Mucosa of descending colon (tissue), 3 donors: ENCODE results near the gene POLR3C. TPM values are rescaled to one million over a fixed set of nuclear protein-coding genes. Genes with fewer than 3 reads are reported as not detected.

Experiments
- ATAC-seq: fragments of 200-7000 bp; cut with Tn5 transposase; one replicate; pipeline ENCODE4 v1.9.1; 2020; ENCODE audit warnings: mild to moderate bottlenecking, moderate library complexity
- DNase-seq, 3 donors: peaks; one replicate each; pipeline ENCODE4 v3.0.0-alpha.2; 2020
- H3K36me3 ChIP-seq: fragments of 200-600 bp; one replicate; pipeline ENCODE4 v1.8.0; 2021; ENCODE audit warnings: low read depth, mild to moderate bottlenecking
- H3K4me1 ChIP-seq: fragments of 200-600 bp; one replicate; pipeline ENCODE4 v1.8.0; 2021; ENCODE audit warnings: low read depth, mild to moderate bottlenecking
- H3K4me3 ChIP-seq: fragments of 200-600 bp; one replicate; pipeline ENCODE4 v1.8.0; 2021; ENCODE audit warnings: mild to moderate bottlenecking
- H3K9me3 ChIP-seq: fragments of 200-600 bp; one replicate; pipeline ENCODE4 v1.8.0; 2021; ENCODE audit warnings: mild to moderate bottlenecking
- CTCF ChIP-seq: fragments of 200-600 bp; IDR thresholded peaks from one replicate; pipeline ENCODE4 v1.8.0; 2022; ENCODE audit warnings: antibody characterized with exemption, mild to moderate bottlenecking
- intact Hi-C, 2 donors: fragments of 100-400 bp; cut with DNase I in 1 of 2; cut with micrococcal nuclease in 1 of 2; formaldehyde crosslinking; loops; one replicate each; pipeline versions ENCODE4 v1.11.0 to v1.11.1; 2022; cut with DNase I, micrococcal nuclease
- total RNA-seq, 3 donors: library from RNA; stranded (reverse); fragmentation: NEBNext Ultra II Directional in 2 of 3; extraction: Animal tissue kit (Norgen Biotek cat#: 25700) in 2 of 3; gene quantifications; one replicate each; pipeline versions ENCODE4 v1.2.1 to v1.2.4, GENCODE V29; 2021 to 2023
- donor health status: DM: no; HTN: no; CAD: no; lungs with moderate emphysema.
- donor health status: DM: no; HTN: no; CAD: no.
- donor health status: DM: no; HTN: yes; CAD: no.

The POLR3C gene
- total RNA-seq, 3 donors from 2014 or later, result 17.5 to 24.0 (median 23.0) TPM

GRCh38 chr1:145858238-145858900 is 34.4 kb downstream of the POLR3C start:
- no peak for TF ChIP-seq CTCF
- intact Hi-C loops, result no loop called here
- H3K36me3 ChIP-seq, result no peaks in the 10 kb centered on the region
- ATAC-seq (peak; percentile 55), DNase-seq (peak; percentile 77 to 84 (median 77))
- H3K4me3 ChIP-seq, result peak overlapping the region; percentile 63
- H3K9me3 ChIP-seq, result no peaks in the 10 kb centered on the region
- peaks cover 4% of the 10 kb centered on the region for H3K4me1 ChIP-seq

DNA sequence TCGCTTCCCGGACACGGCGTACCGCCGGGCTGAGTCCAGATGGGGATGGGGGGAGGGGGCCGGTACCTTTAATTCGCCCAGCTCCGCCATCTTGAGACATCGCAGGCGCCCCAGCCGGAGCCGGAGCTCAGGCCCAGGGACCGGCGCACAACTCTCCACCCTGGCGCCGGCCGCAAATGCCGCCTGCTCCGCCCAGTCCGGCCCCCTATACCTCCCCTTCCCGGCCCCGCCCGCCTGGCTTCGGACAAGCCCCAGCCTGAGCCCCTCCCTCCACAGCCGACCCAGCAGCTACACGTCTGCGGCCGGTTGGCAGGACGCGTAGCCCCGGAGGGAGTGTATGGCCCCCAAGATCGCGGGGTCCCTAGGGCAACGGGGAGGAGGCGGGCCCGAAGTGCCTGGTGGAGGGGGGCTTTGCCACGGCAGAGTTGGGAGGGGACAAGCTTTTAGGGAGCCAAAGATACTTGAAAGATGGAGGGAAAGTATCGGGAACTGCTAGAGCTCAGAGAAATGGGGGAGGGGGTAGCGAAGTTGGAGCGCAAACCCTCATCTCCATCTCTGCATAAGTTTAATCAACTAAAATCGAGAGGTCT is 35.0 kb downstream of the POLR3C start, which contains the start of gene PIAS3:
TSS of gene PIAS3 (minus strand) at position 181 of the 590 bp plus-strand sequence. CDS start at position 90, 91 bp downstream.
- intact Hi-C loops, result no loop called here
- DNase-seq, result peak; percentile 95 to 97 (median 97)
- Histone ChIP-seq H3K36me3 (no peaks in the 10 kb centered on the region), H3K4me3 (peak within 1 kb of the TSS; percentile 63), H3K9me3 (no peaks in the 10 kb centered on the region), H3K4me1 (peaks cover 4% of the 10 kb centered on the region)
- peak; percentile 96 for ATAC-seq
- TF ChIP-seq CTCF, result no peak

- DNase-seq (peak; percentile 90 to 94 (median 93)), ATAC-seq (peak; percentile 84)
- TF ChIP-seq CTCF, result no peak
- Histone ChIP-seq H3K36me3 (no peaks in the 10 kb centered on the region), H3K9me3 (no peaks in the 10 kb centered on the region), H3K4me3 (peak overlapping the region; percentile 63), H3K4me1 (peaks cover 4% of the 10 kb centered on the region)
- intact Hi-C loops, result no loop called here
These were observed 35.6 kb downstream of the POLR3C start for GRCh38 chr1:145859491-145860023.

DNA sequence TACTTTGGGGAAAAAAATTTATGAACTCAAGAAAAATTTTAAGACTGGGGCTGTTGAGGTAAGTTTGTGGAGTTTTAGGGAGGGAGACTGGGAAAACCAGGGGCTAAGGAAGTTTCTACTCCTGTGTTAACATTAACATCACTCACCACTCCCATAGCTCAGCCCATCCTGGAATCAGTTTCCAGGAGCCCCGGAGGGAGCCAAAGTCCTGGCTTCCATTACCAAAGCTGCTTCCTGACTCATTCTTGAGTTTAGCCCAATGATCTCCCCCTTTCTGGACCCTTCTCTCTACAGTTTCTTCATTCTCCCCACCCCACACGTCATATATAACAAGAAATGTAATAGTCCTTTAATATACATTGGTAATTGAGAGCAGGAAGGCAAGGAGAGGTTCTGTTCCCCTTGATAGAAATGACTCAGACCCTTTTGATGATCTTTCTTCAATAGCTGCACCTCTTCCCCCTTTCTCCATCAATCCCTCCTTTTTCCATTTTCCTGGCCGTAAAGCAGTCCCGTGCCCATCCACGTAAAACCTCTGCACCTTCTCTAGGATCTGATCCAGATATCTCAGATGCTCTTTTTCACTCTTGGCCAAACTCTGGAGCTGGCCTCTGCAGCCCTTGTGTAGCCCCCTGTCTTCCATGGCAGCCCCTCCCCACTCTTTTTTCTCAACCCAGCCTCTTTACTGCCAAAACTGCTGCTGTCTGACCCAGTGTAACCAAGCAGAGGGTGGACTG is 39.5 kb downstream of the POLR3C start:
- Histone ChIP-seq H3K9me3 (no peaks in the 10 kb centered on the region), H3K36me3 (no peaks in the 10 kb centered on the region), H3K4me3 (no peak overlapping the region), H3K4me1 (peaks cover 4% of the 10 kb centered on the region)
- ATAC-seq (no peak), DNase-seq (no peak)
- no peak for TF ChIP-seq CTCF
- intact Hi-C loops, result no loop called here

GRCh38 chr1:145868232-145868631 is 44.2 kb downstream of the POLR3C start:
- Histone ChIP-seq H3K36me3 (no peaks in the 10 kb centered on the region), H3K9me3 (no peaks in the 10 kb centered on the region), H3K4me1 (no peaks in the 10 kb centered on the region), H3K4me3 (no peak overlapping the region)
- TF ChIP-seq CTCF, result no peak
- intact Hi-C loops, result no loop called here
- no peak for ATAC-seq
- DNase-seq, result no peak
